GM18909 (cell line): ENCODE data around the gene CBLB.
"Not testable (repeated sequence)": the region's sequence is repeated elsewhere in the genome, so short reads cannot be mapped to it uniquely, and the experiment has no call there.

Source experiments
- ATAC-seq: cut with Tn5 transposase; IDR thresholded peaks from one replicate; pipeline ENCODE4 v1.9.1; 2021; ENCODE audit warnings: mild to moderate bottlenecking; ENCODE audit not compliant: unreplicated experiment, poor library complexity

CBLB gene

DNA sequence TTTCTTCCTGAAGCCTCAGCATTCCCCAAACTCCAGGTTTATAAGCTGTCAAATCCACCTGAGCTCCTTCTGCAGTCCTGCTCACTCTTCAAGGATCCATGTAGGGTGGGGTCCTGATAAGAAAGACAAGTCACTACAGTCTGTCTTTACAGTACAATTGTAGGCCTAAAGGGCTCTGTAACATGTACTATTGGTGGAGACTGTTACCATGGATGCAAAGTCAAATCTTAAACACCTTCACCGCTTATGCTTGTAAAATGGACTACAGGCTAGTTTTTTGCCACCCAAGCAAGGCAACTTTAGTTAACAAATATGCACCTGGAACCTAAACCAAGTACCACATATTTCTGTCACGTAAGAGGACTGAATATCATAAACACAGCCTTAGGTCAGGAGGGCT lies 44.7 kb downstream of the CBLB start:
- ATAC-seq = no peak

- ATAC-seq = no peak
Measured at GRCh38 chr3:105823149-105823867, 45.5 kb downstream of the CBLB start.

- peak; percentile 50 for ATAC-seq
Measured at GRCh38 chr3:105822171-105823123, 46.4 kb downstream of the CBLB start.

DNA sequence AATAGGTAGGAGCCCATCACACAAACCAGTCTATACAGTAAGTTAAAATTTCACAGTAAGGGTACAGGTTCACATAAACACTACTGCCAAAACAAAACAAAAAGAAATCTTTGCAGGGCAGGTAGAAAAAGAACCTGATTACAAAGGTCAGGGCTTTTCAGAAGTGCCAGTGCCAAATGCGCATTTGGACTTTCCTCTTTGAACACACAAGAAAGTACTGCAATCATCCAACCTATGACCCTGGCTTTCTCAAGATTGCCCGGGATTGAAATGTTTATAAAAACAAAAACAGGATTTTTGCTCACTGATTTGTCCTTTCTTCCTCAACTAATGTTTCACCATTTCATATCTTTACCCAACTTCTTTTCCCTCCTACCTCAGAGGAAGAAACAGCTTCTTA lies 47.4 kb downstream of the CBLB start:
- no peak for ATAC-seq

DNA sequence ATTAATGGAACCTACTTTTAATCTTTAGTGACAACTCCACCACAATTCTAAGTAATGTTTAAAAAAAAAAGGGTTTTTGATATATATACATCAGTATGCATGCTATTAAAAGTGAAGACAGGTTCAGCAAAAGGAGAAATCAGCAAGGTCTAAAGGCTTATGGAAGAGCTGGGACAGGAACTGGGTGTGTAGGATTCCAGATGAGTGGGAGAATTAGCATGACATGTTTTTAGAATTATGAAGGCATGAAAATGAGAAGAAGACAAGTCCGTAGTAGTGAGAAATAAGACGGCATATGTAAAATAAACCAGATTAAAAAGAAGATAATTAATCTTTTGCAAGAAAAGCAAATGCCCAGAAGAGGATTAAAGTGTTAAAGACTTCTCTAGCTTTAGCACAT lies 52.0 kb downstream of the CBLB start:
- ATAC-seq = no peak

DNA sequence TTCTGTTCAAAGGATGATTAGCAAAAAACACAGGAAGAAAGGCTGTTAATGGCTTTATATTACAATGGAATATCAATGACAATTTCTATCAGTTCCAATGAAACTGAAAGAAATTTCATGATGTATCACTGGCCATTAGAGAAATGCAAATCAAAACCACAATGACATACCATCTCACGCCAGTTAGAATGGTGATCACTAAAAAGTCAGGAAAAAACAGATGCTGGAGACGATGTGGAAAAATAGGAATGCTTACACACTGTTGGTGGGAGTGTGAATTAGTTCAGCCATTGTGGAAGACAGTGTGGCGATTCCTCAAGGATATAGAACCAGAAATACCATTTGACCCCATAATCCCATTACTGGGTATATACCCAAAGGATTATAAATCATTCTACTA lies 53.5 kb downstream of the CBLB start:
- not testable (repeated sequence) for ATAC-seq

DNA sequence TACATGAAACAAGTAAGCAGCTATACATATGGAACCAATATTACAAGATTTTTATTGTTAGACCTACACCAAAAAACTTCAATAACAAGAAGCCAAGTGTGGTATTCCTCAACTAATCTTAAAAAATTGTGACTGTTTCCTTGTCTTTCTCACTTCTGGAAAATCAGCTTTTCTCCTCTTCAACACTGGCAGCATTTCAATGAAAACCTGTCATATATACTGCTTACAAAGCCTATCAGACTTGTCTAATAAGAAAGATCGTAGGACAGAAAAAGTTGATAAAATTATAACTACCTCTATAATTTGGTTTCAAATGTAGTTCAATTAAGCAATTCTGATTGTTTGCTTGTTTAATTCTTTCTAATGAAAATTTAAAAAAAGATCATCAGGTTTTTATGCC lies 55.1 kb downstream of the CBLB start:
- no peak for ATAC-seq

DNA sequence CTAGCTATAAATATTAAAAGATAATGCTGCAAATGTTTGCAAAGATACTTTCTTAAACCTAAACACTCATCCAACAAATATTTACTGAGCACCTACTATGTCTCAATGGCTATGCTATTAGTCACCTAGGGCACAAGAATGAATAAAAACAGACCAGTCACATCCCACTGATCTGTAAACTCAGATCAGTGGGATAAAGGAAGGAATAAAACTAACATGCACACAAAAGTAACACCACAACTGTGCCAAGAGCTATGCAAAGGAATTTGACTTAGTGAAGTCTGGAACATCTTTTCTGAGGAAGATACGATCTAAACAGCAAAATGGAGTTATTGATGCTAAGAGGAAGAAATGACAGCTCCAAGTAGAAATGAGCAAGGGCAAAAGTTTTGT lies 56.6 kb downstream of the CBLB start:
- ATAC-seq = no peak

DNA sequence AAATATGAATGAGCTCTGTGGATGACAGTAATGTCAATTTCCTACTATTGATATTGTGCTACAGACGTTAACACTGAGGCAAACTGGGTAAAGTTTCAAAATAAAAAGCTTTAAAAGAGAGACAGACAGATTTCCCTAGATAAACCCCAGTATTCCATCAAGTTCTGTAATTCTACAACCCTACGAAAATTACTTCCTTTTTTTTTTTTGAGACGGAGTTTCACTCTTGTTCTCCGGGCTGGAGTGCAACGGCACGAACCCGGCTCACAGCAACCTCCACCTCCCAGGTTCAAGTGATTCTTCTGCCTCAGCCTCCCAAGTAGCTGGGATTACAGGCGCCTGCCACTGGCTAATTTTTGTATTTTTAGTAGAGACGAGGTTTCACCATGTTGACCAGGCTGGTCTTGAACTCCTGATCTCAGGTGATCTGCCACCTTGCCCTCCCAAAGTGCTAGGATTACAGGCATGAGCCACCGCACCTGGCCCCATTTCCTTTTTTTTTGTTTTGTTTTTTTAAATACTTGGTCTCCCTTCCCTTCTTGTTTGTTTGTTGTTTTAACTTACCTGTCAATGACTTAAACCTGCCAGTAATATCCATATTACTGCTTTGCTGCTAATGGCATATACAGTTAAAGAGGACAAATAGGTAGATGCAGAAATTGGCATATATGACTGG lies 57.2 kb downstream of the CBLB start:
- no peak for ATAC-seq

DNA sequence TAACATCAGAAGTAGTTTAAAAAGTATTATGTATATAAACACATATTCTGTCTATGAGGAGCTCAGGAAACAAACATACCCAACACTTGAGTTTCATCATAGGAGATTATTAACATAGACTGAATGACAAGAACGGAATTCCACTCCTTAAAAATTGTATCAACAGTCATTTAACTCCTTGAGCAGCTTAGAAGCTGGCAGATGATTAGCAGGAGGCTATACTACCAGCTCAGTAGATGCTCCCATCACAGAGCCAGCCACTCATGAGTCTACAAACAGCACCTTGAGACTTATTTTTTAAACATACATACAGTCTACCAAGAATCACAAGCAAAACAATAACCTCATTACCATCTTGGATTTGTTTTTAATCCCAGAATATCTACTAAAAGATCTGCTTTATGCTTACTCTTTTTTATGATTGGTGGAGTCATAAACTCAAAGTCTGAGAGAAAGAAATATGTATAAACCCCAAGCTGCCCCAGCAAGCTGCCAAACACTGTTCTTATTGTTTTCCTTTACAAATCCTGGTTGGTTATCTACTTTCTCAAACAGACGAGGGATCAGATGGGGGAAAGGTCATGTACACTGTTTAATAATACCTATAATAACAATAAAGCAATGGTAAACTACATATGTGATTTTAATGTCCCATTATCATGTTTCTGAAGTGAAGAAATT lies 59.5 kb downstream of the CBLB start:
- ATAC-seq = no peak

DNA sequence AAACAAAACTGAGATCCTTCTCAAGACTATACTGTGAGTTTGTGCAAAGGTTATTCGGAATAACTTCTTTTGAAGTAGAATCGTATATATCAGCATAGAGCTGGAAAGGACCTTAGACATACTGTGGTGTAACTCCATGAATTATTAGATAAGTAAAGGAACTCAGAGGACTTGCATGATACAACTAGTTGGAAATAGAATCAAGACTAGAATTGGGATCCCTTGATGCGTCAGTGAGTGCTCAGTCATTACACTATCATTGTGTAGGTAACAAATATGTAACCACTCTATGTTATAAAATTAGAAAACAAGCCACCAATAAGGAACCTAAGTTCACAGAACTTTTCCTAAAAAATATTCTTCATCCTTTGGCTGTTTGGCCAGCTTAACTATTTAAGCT lies 61.1 kb downstream of the CBLB start:
- ATAC-seq = no peak

DNA sequence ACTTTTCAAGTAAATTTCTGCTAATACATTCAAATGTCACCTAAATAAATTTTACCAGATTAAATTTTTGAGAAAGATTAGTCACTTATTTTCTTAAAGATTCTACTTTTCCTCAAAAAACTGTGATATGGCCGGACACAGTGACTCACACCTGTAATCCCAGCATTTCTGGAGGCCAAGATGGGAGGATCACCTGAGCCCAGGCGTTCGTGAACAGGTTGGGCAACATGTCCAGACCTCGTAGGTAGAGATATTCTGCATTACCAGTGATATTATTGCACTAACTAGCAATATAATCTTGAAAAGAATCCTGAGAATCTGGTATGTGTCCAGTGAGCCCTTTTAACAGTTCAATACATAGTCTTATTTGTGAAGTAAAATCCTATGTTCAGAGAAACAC lies 61.7 kb downstream of the CBLB start:
- ATAC-seq = no peak

- no peak for ATAC-seq
Measured at GRCh38 chr3:105806359-105806758, 62.5 kb downstream of the CBLB start.

- no peak for ATAC-seq
Measured at GRCh38 chr3:105805404-105805803, 63.4 kb downstream of the CBLB start.

GRCh38 chr3:105802118-105802706 lies 66.6 kb downstream of the CBLB start:
- ATAC-seq = no peak

DNA sequence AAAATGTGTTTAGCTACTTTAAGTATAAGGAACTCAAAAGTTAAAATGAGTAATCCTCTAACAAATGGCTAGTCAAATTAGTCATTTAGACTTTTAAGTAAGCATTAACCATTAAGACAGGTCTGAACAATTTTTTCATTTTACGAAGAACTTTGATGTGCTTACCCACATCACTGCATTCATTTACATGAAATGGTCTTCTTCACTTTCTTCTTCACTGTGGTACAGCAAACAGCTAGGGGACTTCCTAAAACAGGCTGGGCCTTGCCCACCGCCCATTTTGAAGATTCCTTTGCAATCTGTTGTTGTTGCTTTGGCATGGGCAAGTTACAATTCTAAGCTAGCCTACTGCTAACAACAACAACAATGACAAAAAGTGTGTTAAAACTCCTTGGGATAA lies 67.4 kb downstream of the CBLB start:
- ATAC-seq = no peak

DNA sequence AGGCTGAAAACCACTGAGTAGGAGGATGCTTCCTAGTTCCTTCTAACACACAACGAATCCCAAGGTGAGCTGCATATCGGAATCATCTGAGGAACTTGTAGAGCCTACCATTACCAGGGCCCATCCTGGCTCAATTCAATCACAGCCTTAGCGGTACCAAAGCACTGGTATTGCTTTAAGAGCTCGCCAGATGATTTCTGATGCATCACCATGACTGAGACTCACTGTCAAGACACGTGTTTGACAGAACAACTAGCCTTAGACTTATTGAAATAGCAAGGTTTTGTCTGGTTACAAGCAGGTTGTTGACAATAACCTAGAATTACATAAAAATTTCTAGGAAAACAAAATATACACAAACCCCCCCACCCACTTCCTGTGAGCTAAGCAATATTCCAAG lies 68.5 kb downstream of the CBLB start:
- no peak for ATAC-seq

DNA sequence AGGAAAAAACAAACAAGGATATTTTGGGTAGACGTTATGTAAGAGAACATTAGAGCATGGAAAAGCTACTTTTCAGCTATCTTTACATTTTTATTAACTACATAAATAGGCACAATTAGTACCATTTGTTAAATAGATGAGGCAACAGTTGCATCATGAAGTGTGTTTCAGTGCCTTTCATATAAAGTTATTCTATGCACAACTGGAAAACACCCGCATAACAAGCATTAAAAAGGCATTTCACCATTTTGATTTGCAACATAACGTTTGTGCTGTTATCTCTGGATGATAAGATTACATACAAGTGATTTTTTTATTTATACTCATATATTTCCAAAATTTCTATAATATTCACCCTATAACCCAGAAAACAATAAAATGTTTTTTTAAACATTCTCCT lies 69.5 kb downstream of the CBLB start:
- ATAC-seq = no peak

GRCh38 chr3:105798381-105798934 lies 70.4 kb downstream of the CBLB start:
- peak; percentile 89 for ATAC-seq

DNA sequence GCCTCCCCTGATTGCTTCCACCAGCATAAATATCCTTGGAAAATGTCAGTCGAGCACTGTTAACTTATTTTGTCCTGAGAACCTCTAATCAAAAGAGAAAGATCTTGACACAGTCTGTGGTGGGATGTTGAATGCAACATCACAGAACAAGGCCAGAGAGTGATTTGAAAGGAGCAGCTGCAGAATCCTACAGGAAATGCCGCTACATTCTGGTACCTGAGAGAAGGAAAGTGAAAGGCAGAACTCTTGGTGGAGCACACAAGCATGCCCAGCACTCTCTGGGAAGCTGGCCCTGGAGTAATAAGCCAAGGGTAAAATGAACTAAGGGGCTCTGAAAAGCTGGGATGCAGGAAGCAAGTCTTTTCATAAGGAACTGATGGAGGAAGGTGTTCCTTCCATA lies 75.8 kb downstream of the CBLB start:
- ATAC-seq = no peak
